HG03097 (cell line): ENCODE data around the gene SP2.

Source experiments
- ATAC-seq: cut with Tn5 transposase; IDR thresholded peaks from one replicate; pipeline ENCODE4 v1.9.1; 2021; ENCODE audit not compliant: unreplicated experiment, low FRiP score

The SP2 gene

GRCh38 chr17:47888293-47888692 is 7.7 kb upstream of the SP2 start:
- ATAC-seq: no peak

- no peak for ATAC-seq
These were observed 6.1 kb upstream of the SP2 start for GRCh38 chr17:47889734-47890529.

- no peak for ATAC-seq
These were observed 4.4 kb upstream of the SP2 start for GRCh38 chr17:47891545-47892088.

- no peak for ATAC-seq
These were observed 1.3 kb upstream of the SP2 start for GRCh38 chr17:47894498-47895346.

DNA sequence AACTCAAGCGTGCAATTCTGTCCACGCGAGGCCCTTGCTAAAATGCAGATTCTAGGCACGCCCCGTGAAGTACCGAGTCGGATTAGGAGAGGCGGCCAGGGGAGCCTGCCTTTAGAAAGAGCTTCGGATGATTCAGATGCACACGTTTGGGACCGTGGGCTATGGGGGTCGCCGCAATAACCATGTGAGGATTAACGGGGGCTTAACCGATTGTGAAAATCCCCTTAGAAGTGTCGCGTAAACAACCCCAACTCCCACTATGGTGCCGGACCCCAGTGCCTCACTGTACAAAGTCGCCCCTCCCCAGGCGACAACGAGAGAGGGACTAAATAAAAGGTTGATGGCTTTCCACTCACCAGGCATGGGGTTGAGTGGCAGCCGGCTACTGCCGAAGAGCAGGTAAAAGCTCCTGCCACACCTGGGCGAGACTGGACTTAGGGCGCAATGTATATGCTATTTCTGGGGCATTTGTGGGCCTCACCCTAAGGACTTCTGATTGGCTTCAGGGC is 635 bp upstream of the SP2 start:
- ATAC-seq: no peak

GRCh38 chr17:47896672-47897490 is 845 bp downstream of the SP2 start:
- no peak for ATAC-seq

GRCh38 chr17:47897561-47897960 is 1.5 kb downstream of the SP2 start:
- no peak for ATAC-seq

GRCh38 chr17:47898241-47898640 is 2.2 kb downstream of the SP2 start:
- no peak for ATAC-seq

DNA sequence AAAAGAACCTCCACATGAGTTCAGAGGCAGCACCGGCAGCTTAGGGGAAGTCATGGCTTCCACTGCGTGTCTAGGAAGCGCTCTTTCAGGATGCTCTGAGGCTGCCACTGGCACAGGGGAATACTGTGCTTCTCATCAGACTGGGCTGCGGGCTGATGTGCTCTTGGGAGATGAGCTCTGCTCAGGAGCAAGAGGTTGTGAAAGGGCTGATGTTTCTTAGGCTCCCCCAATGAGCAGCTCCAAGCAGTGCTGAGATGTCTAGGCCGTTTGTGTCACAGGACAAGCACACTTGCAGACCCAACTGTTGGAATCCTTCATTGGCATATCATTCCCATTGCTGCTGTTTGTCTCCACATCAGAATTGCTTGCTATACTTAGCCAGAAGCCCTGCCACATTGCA is 3.6 kb downstream of the SP2 start:
- no peak for ATAC-seq

DNA sequence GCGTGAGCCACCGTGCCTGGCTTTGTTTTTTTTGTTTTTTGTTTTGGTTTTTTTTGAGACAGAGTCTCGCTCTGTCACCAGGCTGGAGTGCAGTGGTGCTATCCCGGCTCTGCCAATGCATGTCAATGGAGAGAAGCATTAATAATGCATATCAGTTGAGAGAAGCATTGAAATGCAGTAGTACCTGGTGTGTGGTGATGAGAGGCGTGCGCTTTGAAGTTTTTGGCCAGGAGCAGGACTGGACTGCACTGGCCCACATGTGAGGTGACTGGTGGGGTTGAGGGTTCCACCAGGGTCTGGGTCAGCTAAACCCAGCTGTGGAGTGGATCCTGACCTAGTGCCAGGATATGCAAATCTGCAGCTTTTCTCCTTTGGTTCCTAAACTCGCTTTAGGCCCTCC is 5.4 kb downstream of the SP2 start:
- ATAC-seq: no peak

GRCh38 chr17:47902039-47902744 is 6.2 kb downstream of the SP2 start:
- ATAC-seq: no peak

DNA sequence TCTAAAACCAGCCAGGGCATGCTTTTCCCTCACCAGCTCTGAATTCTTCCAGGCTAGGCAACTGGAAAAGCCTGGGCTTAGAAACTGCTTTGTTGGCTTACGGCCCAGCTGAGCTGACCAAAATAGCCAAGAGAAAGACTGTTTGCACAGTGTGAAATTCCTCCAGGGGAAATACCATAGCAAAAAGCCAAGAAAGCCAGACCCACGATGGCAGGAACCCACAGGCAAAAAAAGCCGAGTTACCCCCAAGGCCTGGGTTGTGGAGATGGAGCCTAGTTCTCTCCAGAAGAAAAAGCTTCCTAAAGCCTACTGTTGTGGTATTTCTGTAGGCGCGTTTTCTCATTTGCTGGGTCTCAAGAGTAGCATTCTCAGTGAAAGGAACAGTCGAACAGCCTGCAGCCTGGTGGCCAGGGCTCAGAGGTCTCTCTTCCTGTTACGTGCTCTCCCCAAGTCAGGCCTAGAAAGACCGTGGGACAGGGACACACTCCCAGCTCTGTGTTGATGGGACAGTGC is 9.2 kb downstream of the SP2 start:
- ATAC-seq: no peak

DNA sequence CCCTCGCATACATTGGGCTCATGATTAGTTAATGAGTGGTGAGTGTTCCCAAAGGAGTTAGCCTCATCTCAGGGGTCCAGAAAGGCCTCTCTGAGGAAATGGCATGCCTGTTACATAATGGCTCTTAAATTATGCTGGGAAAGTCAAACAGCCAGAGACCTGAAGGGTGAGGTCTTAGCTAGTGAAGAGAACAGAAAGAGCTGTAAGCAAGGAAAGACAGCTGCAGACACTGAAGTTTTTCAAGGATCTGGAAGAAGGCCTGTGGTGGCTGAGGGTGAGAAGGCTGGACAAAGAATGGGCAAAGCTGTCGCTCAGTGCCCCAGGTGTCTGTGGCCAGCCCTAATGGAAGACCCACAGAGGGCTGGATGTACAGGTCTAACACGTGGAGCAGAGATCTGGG is 10.4 kb downstream of the SP2 start:
- no peak for ATAC-seq

GRCh38 chr17:47907932-47908562 is 12.0 kb downstream of the SP2 start:
- no peak for ATAC-seq

- no peak for ATAC-seq
These were observed 17.0 kb downstream of the SP2 start for GRCh38 chr17:47913050-47913449.

DNA sequence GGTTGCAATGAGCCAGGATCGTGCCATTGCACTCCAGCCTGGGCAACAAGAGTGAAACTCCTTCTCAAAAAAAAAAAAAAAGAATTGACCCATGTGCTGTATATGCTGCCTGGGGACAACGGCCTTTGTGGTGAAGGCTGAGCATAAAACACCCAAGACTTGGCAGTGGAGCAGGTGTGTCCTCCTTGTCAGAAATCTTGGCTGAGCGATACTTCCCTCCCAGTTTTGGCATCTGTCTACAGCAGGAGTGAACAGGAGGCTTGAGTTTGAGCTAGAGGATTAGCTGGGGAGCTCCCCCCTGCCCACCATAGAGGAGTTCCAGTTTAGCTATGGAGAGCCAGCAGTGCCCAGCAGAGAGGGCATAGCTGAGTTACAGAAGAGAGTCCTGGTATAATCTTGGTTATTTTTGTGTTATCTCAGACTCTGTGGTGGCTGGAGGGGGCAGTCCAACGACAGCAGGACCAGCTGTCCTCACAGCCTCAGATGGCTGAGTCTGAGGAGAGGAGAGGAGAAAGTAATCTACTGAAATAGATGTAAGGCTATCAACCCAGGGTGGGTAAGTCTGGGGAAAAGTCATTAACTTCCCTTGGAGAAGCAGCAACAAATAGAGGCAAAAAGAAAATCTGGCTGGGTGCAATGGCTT is 18.4 kb downstream of the SP2 start:
- ATAC-seq: no peak

DNA sequence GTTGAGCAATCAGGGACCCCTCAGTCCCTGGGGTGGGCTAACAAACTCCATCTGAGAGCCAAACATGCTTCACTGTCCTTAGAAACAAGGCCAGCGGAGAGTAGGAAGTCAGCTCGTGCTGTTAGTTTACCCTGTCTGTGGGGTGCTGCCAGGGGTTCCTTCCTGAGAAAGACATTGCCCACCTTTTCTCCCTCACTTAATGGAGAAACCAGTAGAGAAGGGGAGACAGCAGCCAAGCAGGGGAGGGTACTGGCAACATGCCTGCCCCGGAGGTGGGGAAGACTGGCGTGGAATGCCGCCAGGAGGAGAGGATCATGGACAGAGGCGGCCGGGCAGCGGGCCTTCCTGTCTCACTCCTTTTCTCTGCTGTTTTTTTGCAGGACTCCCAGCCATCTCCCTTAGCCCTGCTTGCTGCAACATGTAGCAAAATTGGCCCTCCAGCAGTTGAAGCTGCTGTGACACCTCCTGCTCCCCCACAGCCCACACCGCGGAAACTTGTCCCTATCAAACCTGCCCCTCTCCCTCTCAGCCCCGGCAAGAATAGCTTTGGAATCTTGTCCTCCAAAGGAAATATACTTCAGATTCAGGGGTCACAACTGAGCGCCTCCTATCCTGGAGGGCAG is 19.9 kb downstream of the SP2 start:
- no peak for ATAC-seq

- ATAC-seq: no peak
These were observed 20.6 kb downstream of the SP2 start for GRCh38 chr17:47916489-47917208.
